MM.1S (cell line): ENCODE measurements around the gene ALPI.

Experiments used
- DNase-seq: peaks from one replicate; pipeline ENCODE4 v3.0.0-alpha.2; 2015
- H2AFZ ChIP-seq: fragments of 300-600 bp; sonication (generic); 2 replicates; pipeline ENCODE4 v1.6.0; 2016; ENCODE audit warnings: antibody characterized with exemption, low read length
- H3F3A ChIP-seq: fragments of 300-600 bp; sonication (generic); 2 replicates; pipeline ENCODE4 v1.6.1; 2016; ENCODE audit warnings: mild to moderate bottlenecking, antibody characterized with exemption, low read length, moderate library complexity, mixed read lengths; ENCODE audit not compliant: insufficient read depth
- H3K27ac ChIP-seq: fragments of 300-600 bp; sonication (generic); 2 replicates; pipeline ENCODE4 v1.5.1; 2016; ENCODE audit warnings: mild to moderate bottlenecking, low read length
- H3K27me3 ChIP-seq: fragments of 300-600 bp; sonication (generic); replicated peaks from 2 replicates; pipeline ENCODE4 v1.6.0; 2016; ENCODE audit warnings: low read length; ENCODE audit not compliant: insufficient read depth
- H3K36me3 ChIP-seq: fragments of 300-600 bp; sonication (generic); replicated peaks from 2 replicates; pipeline ENCODE4 v1.6.1; 2016; ENCODE audit warnings: mild to moderate bottlenecking, low read length, mixed read lengths; ENCODE audit not compliant: insufficient read depth
- H3K4me1 ChIP-seq: fragments of 300-600 bp; sonication (generic); 2 replicates; pipeline ENCODE4 v1.6.1; 2016; ENCODE audit warnings: low read length, mixed read lengths
- H3K4me2 ChIP-seq: fragments of 300-600 bp; sonication (generic); 2 replicates; pipeline ENCODE4 v1.6.0; 2016; ENCODE audit warnings: low read depth, low read length
- H3K4me3 ChIP-seq: fragments of 300-600 bp; sonication (generic); 2 replicates; pipeline ENCODE4 v1.5.1; 2016; ENCODE audit warnings: low read length, mixed read lengths
- H3K79me2 ChIP-seq: fragments of 300-600 bp; sonication (generic); 2 replicates; pipeline ENCODE4 v1.6.1; 2016; ENCODE audit warnings: mixed run types, low read length, mixed read lengths
- H3K9ac ChIP-seq: fragments of 300-600 bp; sonication (generic); 2 replicates; pipeline ENCODE4 v1.6.1; 2016; ENCODE audit warnings: low read length, mixed read lengths
- H3K9me2 ChIP-seq: fragments of 300-600 bp; sonication (generic); replicated peaks from 2 replicates; pipeline ENCODE4 v1.6.1; 2016; ENCODE audit warnings: mild to moderate bottlenecking, low read length, mixed read lengths; ENCODE audit not compliant: insufficient read depth
- H3K9me3 ChIP-seq: fragments of 300-600 bp; sonication (generic); replicated peaks from 2 replicates; pipeline ENCODE4 v1.6.1; 2016; ENCODE audit warnings: mild to moderate bottlenecking, low read length, mixed read lengths; ENCODE audit not compliant: insufficient read depth
- H4K20me1 ChIP-seq: fragments of 300-600 bp; sonication (generic); 2 replicates; pipeline ENCODE4 v1.6.1; 2016; ENCODE audit warnings: mild to moderate bottlenecking, low read length, moderate library complexity, mixed read lengths; ENCODE audit not compliant: insufficient read depth
- EZH2 ChIP-seq: fragments of 300-600 bp; sonication (generic); optimal IDR thresholded peaks from 2 replicates; pipeline ENCODE3; 2017; ENCODE audit warnings: low read depth, mild to moderate bottlenecking, antibody characterized with exemption, low read length, mixed read lengths
- EZH2phosphoT487 ChIP-seq: fragments of 300-600 bp; sonication (generic); IDR thresholded peaks from 2 replicates; pipeline ENCODE4 v1.6.1; 2018; ENCODE audit warnings: antibody characterized with exemption, low read length
- TF ChIP-seq, protein P1 (sequence below): fragments of 300-600 bp; sonication (generic); IDR thresholded peaks from 2 replicates; pipeline ENCODE4 v1.5.1; 2016; ENCODE audit warnings: antibody characterized with exemption, low read length, mixed read lengths

Gene ALPI

DNA sequence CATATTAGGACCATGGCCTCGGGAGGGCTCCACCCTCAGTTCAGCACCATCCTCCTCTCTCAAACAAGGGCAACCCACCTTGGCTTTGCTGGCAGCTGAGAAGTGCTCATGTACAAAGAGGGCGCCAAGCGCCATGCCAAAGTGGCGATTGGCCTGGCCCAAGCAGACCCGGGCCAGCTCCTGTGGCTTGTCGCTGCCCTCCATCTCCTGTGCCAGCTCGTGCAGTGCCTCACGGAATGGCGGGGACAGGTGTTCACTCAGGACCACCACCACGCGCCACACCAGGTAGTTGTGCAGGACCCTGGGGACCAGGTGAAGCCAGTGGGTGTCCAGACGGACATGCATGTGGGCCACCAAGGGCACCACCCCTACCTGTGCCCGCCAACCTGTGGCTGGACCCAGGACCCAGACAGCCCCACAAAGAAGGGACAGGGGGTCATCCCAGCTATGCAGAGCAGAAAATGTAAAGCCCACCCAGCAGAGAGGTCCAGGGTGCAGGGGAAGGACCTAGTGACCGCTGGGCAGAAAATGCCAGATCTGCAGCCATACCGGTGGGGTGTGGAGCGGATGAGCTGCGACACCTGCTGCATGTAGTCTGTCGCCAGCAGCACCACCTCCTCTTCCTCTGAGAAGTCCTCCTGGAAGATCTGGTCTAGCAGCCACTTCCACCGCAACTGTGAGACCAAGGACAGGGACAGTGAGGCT is 28.1 kb downstream of the ALPI start:
- no peaks in the 10 kb centered on the region for H3K36me3 ChIP-seq
- no peaks in the 10 kb centered on the region for H3K9me3 ChIP-seq
- no peaks in the 10 kb centered on the region for H3K4me1 ChIP-seq
- peaks cover 31% of the 10 kb centered on the region for H3K27me3 ChIP-seq
- H3F3A ChIP-seq, result no peaks in the 10 kb centered on the region
- no peak overlapping the region for H2AFZ ChIP-seq
- no peak overlapping the region for H3K4me2 ChIP-seq
- H3K9ac ChIP-seq, result no peak overlapping the region
- no peak overlapping the region for H3K4me3 ChIP-seq
- no peaks in the 10 kb centered on the region for H3K9me2 ChIP-seq
- no peak for DNase-seq
- no peaks in the 10 kb centered on the region for H3K79me2 ChIP-seq
- no peaks in the 10 kb centered on the region for H4K20me1 ChIP-seq
- no peak overlapping the region for H3K27ac ChIP-seq
- TF ChIP-seq EZH2 (no peak), EZH2phosphoT487 (no peak)
- TF ChIP-seq, protein P1, sequence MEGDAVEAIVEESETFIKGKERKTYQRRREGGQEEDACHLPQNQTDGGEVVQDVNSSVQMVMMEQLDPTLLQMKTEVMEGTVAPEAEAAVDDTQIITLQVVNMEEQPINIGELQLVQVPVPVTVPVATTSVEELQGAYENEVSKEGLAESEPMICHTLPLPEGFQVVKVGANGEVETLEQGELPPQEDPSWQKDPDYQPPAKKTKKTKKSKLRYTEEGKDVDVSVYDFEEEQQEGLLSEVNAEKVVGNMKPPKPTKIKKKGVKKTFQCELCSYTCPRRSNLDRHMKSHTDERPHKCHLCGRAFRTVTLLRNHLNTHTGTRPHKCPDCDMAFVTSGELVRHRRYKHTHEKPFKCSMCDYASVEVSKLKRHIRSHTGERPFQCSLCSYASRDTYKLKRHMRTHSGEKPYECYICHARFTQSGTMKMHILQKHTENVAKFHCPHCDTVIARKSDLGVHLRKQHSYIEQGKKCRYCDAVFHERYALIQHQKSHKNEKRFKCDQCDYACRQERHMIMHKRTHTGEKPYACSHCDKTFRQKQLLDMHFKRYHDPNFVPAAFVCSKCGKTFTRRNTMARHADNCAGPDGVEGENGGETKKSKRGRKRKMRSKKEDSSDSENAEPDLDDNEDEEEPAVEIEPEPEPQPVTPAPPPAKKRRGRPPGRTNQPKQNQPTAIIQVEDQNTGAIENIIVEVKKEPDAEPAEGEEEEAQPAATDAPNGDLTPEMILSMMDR, result no peak

- TF ChIP-seq EZH2phosphoT487 (no peak), EZH2 (no peak)
- TF ChIP-seq, protein P1, result no peak
- Histone ChIP-seq H2AFZ (no peak overlapping the region), H3K36me3 (no peaks in the 10 kb centered on the region), H3K27me3 (peaks cover 25% of the 10 kb centered on the region), H4K20me1 (no peaks in the 10 kb centered on the region), H3K4me1 (no peaks in the 10 kb centered on the region), H3K4me2 (no peak overlapping the region), H3K9me3 (no peaks in the 10 kb centered on the region), H3K4me3 (no peak overlapping the region), H3F3A (no peaks in the 10 kb centered on the region), H3K9me2 (no peaks in the 10 kb centered on the region), H3K9ac (no peak overlapping the region), H3K79me2 (no peaks in the 10 kb centered on the region), H3K27ac (no peak overlapping the region)
- DNase-seq, result no peak
These were observed 28.8 kb downstream of the ALPI start for GRCh38 chr2:232484628-232485347.

GRCh38 chr2:232485348-232485756 is 29.4 kb downstream of the ALPI start:
- H3K4me3 ChIP-seq, result no peak overlapping the region
- H4K20me1 ChIP-seq, result no peaks in the 10 kb centered on the region
- H3K4me2 ChIP-seq, result no peak overlapping the region

More at GRCh38 chr2:232485348-232485756, 29.4 kb downstream of the ALPI start:
- Histone ChIP-seq H3K9me3 (no peaks in the 10 kb centered on the region), H3K36me3 (no peaks in the 10 kb centered on the region), H3K27ac (no peak overlapping the region), H3K79me2 (no peaks in the 10 kb centered on the region), H3K4me1 (no peaks in the 10 kb centered on the region), H3K9me2 (no peaks in the 10 kb centered on the region), H3K27me3 (peaks cover 21% of the 10 kb centered on the region), H3K9ac (no peak overlapping the region), H3F3A (no peaks in the 10 kb centered on the region), H2AFZ (no peak overlapping the region)
- TF ChIP-seq, protein P1, result no peak
- TF ChIP-seq EZH2, result no peak
- DNase-seq, result no peak
